GM23338 (cell line): Measurements from ENCODE around the gene APCDD1L. TPM values are rescaled to one million over a fixed set of nuclear protein-coding genes. Genes with fewer than 3 reads are reported as not detected.

Experiments used
- ATAC-seq: fragments of 200-7000 bp; cut with Tn5 transposase; 3 replicates; pipeline ENCODE4 v1.9.1; 2020
- DNase-seq: peaks from one replicate; pipeline ENCODE4 v3.0.0-alpha.2; 2015; ENCODE audit warnings: low spot score
- H2AFZ ChIP-seq: fragments of 200-600 bp; sonication (generic); 2 replicates; pipeline ENCODE4 v1.8.0; 2016; ENCODE audit warnings: antibody characterized with exemption, mild to moderate bottlenecking, moderate library complexity
- H3F3A ChIP-seq: fragments of 200-600 bp; sonication (generic); replicated peaks from 2 replicates; pipeline ENCODE4 v1.8.0; 2017; ENCODE audit warnings: antibody characterized with exemption, mixed run types, low read depth
- H3K27ac ChIP-seq: fragments of 200-600 bp; sonication (generic); 2 replicates; pipeline ENCODE4 v1.6.1; 2016; ENCODE audit warnings: low read depth
- H3K27me3 ChIP-seq: fragments of 200-600 bp; sonication (generic); 2 replicates; pipeline ENCODE4 v1.8.0; 2016; ENCODE audit warnings: mild to moderate bottlenecking, mixed run types, moderate library complexity; ENCODE audit not compliant: insufficient read depth
- H3K36me3 ChIP-seq: fragments of 200-600 bp; sonication (generic); 2 replicates; pipeline ENCODE4 v1.8.0; 2016; ENCODE audit warnings: mild to moderate bottlenecking; ENCODE audit not compliant: insufficient read depth
- H3K4me1 ChIP-seq: fragments of 200-600 bp; sonication (generic); 2 replicates; pipeline ENCODE4 v1.8.0; 2016; ENCODE audit warnings: mild to moderate bottlenecking, moderate library complexity; ENCODE audit not compliant: insufficient read depth
- H3K4me2 ChIP-seq: fragments of 200-600 bp; sonication (generic); 2 replicates; pipeline ENCODE4 v1.7.1; 2017; ENCODE audit warnings: mixed run types
- H3K4me3 ChIP-seq: fragments of 200-600 bp; sonication (generic); 2 replicates; pipeline ENCODE4 v1.6.1; 2016; ENCODE audit warnings: mixed run types
- H3K79me2 ChIP-seq: fragments of 200-600 bp; sonication (generic); replicated peaks from 2 replicates; pipeline ENCODE4 v1.8.0; 2017; ENCODE audit warnings: mild to moderate bottlenecking; ENCODE audit not compliant: insufficient read depth
- H3K9me2 ChIP-seq: fragments of 200-600 bp; sonication (generic); 2 replicates; pipeline ENCODE4 v1.8.0; 2017; ENCODE audit not compliant: insufficient read depth
- H4K20me1 ChIP-seq: fragments of 200-600 bp; sonication (generic); replicated peaks from 2 replicates; pipeline ENCODE4 v1.8.0; 2017; ENCODE audit warnings: mild to moderate bottlenecking; ENCODE audit not compliant: insufficient read depth
- H3K27ac Mint-ChIP-seq: 2 replicates; pipeline ENCODE4 v1.8.0; 2020; ENCODE audit warnings: inconsistent platforms, mild to moderate bottlenecking, moderate library complexity, mixed read lengths
- H3K27me3 Mint-ChIP-seq: 3 replicates; pipeline ENCODE4 v1.8.0; 2022; ENCODE audit warnings: low read depth, mild to moderate bottlenecking, moderate library complexity, mixed read lengths, inconsistent platforms; ENCODE audit not compliant: insufficient read depth, poor library complexity
- H3K36me3 Mint-ChIP-seq: 3 replicates; pipeline ENCODE4 v1.8.0; 2021; ENCODE audit warnings: low read depth, mild to moderate bottlenecking, inconsistent platforms, moderate library complexity, mixed read lengths
- H3K4me1 Mint-ChIP-seq: 3 replicates; pipeline ENCODE4 v1.8.0; 2020; ENCODE audit warnings: mild to moderate bottlenecking, inconsistent platforms, mixed read lengths
- H3K4me3 Mint-ChIP-seq: 3 replicates; pipeline ENCODE4 v1.8.0; 2021; ENCODE audit warnings: moderate library complexity, mild to moderate bottlenecking, inconsistent platforms, mixed read lengths
- H3K9me3 Mint-ChIP-seq: 3 replicates; pipeline ENCODE4 v1.8.0; 2020; ENCODE audit warnings: moderate library complexity, mild to moderate bottlenecking, inconsistent platforms, mixed read lengths
- EZH2 ChIP-seq: fragments of 200-600 bp; sonication (generic); IDR thresholded peaks from one replicate; pipeline ENCODE4 v1.8.0; 2017; ENCODE audit warnings: antibody characterized with exemption, mild to moderate bottlenecking, low read depth; ENCODE audit not compliant: unreplicated experiment
- EZH2phosphoT487 ChIP-seq: fragments of 200-600 bp; sonication (generic); IDR thresholded peaks from one replicate; pipeline ENCODE4 v1.8.1; 2018; ENCODE audit warnings: antibody characterized with exemption; ENCODE audit not compliant: unreplicated experiment
- NANOG ChIP-seq: IDR thresholded peaks from 2 replicates; pipeline ENCODE4 v1.6.1; 2016; ENCODE audit warnings: antibody characterized with exemption, borderline replicate concordance
- POLR2AphosphoS5 ChIP-seq: IDR thresholded peaks from 2 replicates; pipeline ENCODE4 v1.6.1; 2016; ENCODE audit warnings: antibody characterized with exemption, low read depth
- ZNF114 ChIP-seq: fragments of 250-450 bp; sonication (Bioruptor Pico); IDR thresholded peaks from 2 replicates; pipeline ENCODE4 v1.5.0; 2020; ENCODE audit warnings: mild to moderate bottlenecking, moderate library complexity
- polyA plus RNA-seq: library from polyadenylated mRNA; unstranded; fragments of >200 nt; fragmentation: Nextera tagmentation; extraction: Ambion mirVana; gene quantifications from 2 replicates; pipeline ENCODE4 v1.2.1, GENCODE V29; 2016
- total RNA-seq: library from RNA; depleted of rRNA; stranded (reverse); fragments of >200 nt; shearing (Covaris generic); gene quantifications from 2 replicates; pipeline ENCODE4 v1.2.3, GENCODE V29; 2014
- TF ChIP-seq, protein P1 (sequence below): IDR thresholded peaks from 2 replicates; pipeline ENCODE4 v1.6.1; 2016; ENCODE audit warnings: antibody characterized with exemption
- TF ChIP-seq, protein P2 (sequence below): IDR thresholded peaks from one replicate; pipeline ENCODE4 v1.6.1; 2018; ENCODE audit warnings: antibody characterized with exemption; ENCODE audit not compliant: unreplicated experiment
- TF ChIP-seq, protein P3 (sequence below): fragments of 250-450 bp; sonication (Bioruptor Pico); IDR thresholded peaks from 2 replicates; pipeline ENCODE4 v1.5.0; 2020; ENCODE audit warnings: mild to moderate bottlenecking, moderate library complexity

The APCDD1L gene
- total and polyA plus RNA-seq, 2 experiments from 2014 or later = 1.8 to 4.6 TPM

DNA sequence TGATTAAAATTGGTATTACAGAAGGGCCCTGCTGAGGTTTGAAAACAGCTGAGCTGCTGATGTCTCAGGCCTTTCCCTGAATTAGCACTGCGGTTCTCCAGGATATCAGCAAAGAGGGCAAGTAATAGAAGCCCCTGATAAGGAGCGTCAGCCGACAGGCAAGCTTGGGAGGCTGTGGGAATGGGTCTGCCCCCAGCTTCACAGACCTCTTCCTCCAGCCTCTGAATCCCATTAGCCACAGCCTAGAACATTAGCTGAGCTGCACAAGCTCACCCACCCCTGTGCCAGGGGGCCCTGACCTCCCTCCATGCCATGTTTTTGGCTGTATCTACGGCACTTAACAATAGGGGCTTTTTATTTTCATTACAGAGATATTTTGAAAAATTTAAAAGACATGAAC, 66.2 kb downstream of the APCDD1L start:
- peaks cover 23% of the 10 kb centered on the region for H3K4me1 ChIP-seq
- 0 out of 2 replicates have a peak overlapping the region, but pooled peaks have one; percentile 6 for H3K27ac Mint-ChIP-seq
- no peak overlapping the region; the same call in 1 of the 2 replicates for H3K27ac ChIP-seq
- no peak overlapping the region for H2AFZ ChIP-seq
- TF ChIP-seq, protein P1, sequence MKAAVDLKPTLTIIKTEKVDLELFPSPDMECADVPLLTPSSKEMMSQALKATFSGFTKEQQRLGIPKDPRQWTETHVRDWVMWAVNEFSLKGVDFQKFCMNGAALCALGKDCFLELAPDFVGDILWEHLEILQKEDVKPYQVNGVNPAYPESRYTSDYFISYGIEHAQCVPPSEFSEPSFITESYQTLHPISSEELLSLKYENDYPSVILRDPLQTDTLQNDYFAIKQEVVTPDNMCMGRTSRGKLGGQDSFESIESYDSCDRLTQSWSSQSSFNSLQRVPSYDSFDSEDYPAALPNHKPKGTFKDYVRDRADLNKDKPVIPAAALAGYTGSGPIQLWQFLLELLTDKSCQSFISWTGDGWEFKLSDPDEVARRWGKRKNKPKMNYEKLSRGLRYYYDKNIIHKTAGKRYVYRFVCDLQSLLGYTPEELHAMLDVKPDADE = no peak
- TF ChIP-seq POLR2AphosphoS5 = no peak
- TF ChIP-seq, protein P2, sequence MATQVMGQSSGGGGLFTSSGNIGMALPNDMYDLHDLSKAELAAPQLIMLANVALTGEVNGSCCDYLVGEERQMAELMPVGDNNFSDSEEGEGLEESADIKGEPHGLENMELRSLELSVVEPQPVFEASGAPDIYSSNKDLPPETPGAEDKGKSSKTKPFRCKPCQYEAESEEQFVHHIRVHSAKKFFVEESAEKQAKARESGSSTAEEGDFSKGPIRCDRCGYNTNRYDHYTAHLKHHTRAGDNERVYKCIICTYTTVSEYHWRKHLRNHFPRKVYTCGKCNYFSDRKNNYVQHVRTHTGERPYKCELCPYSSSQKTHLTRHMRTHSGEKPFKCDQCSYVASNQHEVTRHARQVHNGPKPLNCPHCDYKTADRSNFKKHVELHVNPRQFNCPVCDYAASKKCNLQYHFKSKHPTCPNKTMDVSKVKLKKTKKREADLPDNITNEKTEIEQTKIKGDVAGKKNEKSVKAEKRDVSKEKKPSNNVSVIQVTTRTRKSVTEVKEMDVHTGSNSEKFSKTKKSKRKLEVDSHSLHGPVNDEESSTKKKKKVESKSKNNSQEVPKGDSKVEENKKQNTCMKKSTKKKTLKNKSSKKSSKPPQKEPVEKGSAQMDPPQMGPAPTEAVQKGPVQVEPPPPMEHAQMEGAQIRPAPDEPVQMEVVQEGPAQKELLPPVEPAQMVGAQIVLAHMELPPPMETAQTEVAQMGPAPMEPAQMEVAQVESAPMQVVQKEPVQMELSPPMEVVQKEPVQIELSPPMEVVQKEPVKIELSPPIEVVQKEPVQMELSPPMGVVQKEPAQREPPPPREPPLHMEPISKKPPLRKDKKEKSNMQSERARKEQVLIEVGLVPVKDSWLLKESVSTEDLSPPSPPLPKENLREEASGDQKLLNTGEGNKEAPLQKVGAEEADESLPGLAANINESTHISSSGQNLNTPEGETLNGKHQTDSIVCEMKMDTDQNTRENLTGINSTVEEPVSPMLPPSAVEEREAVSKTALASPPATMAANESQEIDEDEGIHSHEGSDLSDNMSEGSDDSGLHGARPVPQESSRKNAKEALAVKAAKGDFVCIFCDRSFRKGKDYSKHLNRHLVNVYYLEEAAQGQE = no peak
- TF ChIP-seq, protein P3, sequence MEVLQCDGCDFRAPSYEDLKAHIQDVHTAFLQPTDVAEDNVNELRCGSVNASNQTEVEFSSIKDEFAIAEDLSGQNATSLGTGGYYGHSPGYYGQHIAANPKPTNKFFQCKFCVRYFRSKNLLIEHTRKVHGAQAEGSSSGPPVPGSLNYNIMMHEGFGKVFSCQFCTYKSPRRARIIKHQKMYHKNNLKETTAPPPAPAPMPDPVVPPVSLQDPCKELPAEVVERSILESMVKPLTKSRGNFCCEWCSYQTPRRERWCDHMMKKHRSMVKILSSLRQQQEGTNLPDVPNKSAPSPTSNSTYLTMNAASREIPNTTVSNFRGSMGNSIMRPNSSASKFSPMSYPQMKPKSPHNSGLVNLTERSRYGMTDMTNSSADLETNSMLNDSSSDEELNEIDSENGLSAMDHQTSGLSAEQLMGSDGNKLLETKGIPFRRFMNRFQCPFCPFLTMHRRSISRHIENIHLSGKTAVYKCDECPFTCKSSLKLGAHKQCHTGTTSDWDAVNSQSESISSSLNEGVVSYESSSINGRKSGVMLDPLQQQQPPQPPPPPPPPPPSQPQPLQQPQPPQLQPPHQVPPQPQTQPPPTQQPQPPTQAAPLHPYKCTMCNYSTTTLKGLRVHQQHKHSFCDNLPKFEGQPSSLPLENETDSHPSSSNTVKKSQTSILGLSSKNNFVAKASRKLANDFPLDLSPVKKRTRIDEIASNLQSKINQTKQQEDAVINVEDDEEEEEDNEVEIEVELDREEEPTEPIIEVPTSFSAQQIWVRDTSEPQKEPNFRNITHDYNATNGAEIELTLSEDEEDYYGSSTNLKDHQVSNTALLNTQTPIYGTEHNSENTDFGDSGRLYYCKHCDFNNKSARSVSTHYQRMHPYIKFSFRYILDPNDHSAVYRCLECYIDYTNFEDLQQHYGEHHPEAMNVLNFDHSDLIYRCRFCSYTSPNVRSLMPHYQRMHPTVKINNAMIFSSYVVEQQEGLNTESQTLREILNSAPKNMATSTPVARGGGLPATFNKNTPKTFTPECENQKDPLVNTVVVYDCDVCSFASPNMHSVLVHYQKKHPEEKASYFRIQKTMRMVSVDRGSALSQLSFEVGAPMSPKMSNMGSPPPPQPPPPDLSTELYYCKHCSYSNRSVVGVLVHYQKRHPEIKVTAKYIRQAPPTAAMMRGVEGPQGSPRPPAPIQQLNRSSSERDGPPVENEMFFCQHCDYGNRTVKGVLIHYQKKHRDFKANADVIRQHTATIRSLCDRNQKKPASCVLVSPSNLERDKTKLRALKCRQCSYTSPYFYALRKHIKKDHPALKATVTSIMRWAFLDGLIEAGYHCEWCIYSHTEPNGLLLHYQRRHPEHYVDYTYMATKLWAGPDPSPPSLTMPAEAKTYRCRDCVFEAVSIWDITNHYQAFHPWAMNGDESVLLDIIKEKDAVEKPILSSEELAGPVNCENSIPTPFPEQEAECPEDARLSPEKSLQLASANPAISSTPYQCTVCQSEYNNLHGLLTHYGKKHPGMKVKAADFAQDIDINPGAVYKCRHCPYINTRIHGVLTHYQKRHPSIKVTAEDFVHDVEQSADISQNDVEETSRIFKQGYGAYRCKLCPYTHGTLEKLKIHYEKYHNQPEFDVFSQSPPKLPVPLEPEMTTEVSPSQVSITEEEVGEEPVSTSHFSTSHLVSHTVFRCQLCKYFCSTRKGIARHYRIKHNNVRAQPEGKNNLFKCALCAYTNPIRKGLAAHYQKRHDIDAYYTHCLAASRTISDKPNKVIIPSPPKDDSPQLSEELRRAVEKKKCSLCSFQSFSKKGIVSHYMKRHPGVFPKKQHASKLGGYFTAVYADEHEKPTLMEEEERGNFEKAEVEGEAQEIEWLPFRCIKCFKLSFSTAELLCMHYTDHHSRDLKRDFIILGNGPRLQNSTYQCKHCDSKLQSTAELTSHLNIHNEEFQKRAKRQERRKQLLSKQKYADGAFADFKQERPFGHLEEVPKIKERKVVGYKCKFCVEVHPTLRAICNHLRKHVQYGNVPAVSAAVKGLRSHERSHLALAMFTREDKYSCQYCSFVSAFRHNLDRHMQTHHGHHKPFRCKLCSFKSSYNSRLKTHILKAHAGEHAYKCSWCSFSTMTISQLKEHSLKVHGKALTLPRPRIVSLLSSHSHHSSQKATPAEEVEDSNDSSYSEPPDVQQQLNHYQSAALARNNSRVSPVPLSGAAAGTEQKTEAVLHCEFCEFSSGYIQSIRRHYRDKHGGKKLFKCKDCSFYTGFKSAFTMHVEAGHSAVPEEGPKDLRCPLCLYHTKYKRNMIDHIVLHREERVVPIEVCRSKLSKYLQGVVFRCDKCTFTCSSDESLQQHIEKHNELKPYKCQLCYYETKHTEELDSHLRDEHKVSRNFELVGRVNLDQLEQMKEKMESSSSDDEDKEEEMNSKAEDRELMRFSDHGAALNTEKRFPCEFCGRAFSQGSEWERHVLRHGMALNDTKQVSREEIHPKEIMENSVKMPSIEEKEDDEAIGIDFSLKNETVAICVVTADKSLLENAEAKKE = no peak
- TF ChIP-seq ZNF114 (CRISPR knock-in tag) = no peak
- TF ChIP-seq EZH2phosphoT487 = no peak
- no peak for TF ChIP-seq NANOG
- no peak for TF ChIP-seq EZH2
- no peak for DNase-seq
- peaks cover 4% of the 10 kb centered on the region; the same call in 1 of the 2 replicates for H3F3A ChIP-seq
- H3K4me3 Mint-ChIP-seq = no peak overlapping the region
- no peak overlapping the region for H3K4me3 ChIP-seq
- H3K27me3 ChIP-seq = no peaks in the 10 kb centered on the region
- H3K4me2 ChIP-seq = no peak overlapping the region
- 0 out of 2 replicates have a peak, but pooled peaks cover 3% of the 10 kb centered on the region for H3K36me3 ChIP-seq
- H3K4me1 Mint-ChIP-seq = peaks cover 38% of the 10 kb centered on the region
- peaks cover 6% of the 10 kb centered on the region for H3K27me3 Mint-ChIP-seq
- no peaks in the 10 kb centered on the region for H3K9me3 Mint-ChIP-seq
- no peaks in the 10 kb centered on the region for H3K9me2 ChIP-seq
- no peak for ATAC-seq
- no peaks in the 10 kb centered on the region for H3K79me2 ChIP-seq
- peaks cover 13% of the 10 kb centered on the region; the same call in 2 of the 3 replicates for H3K36me3 Mint-ChIP-seq
- no peaks in the 10 kb centered on the region; the same call in 1 of the 2 replicates for H4K20me1 ChIP-seq
